ENCODE results near the gene LDHD.

GRCh38 chr16:75108792-75109731 lies 7.5 kb downstream of the LDHD start:
- TF ChIP-seq CTCF (IDR thresholded peaks at IDR 0.05; ENCODE audit: low read depth, low read length, poor library complexity, severe bottlenecking) = no peak
- no peak for TF ChIP-seq EZH2phosphoT487 (IDR thresholded peaks at IDR 0.05; ENCODE audit: borderline replicate concordance, low read length)
